NCI-H446 (cell line): ENCODE results near the gene RRBP1.
A peak's percentile ranks its signal among the peaks of the same experiment; 100 is the strongest.

Experiments used
- DNase-seq, 2 experiments: peaks; one replicate each; lab custom pipeline; 2025; lab: John Stamatoyannopoulos, UW

The RRBP1 gene

GRCh38 chr20:17622851-17623508 is 59.1 kb downstream of the RRBP1 start:
- DNase-seq, result no peak

DNA sequence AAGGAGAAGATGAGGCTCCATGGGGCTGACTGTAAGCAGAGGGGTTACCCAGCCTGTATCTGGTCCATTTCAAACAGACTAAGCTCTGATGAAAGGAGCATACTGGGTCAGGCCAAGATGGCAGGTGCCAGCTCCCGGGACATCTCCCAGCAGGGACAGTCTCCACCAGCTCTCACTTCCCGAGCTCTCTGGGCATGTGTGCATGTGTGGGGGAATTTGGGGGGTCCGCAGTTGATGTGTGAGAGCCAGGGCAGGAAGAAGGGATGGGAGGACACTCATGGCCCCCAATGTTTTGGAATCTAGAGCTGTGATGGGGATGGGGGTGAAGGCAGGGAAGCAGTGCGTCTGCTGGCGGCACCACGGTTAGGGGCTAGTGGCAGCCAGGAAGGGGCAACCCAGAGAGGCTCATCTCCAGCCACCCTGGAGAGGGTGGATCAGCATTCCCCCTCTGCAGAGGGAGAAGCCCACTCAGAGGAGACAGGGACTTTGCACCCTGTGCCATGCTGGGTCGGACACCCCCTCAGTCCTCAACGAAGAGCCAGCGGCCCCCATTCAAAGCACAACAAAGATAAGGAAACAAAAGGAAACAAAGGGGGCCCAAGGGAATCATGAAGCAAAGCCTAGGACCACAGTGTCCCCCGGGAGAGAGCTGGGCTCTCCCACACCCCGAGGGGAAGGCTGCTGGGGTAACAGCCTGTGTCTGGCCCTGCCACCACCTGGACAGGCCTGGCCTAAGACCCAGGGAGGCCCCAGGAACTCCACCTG is 59.8 kb downstream of the RRBP1 start:
- no peak for DNase-seq

GRCh38 chr20:17621229-17621968 is 60.6 kb downstream of the RRBP1 start:
- no peak for DNase-seq

DNA sequence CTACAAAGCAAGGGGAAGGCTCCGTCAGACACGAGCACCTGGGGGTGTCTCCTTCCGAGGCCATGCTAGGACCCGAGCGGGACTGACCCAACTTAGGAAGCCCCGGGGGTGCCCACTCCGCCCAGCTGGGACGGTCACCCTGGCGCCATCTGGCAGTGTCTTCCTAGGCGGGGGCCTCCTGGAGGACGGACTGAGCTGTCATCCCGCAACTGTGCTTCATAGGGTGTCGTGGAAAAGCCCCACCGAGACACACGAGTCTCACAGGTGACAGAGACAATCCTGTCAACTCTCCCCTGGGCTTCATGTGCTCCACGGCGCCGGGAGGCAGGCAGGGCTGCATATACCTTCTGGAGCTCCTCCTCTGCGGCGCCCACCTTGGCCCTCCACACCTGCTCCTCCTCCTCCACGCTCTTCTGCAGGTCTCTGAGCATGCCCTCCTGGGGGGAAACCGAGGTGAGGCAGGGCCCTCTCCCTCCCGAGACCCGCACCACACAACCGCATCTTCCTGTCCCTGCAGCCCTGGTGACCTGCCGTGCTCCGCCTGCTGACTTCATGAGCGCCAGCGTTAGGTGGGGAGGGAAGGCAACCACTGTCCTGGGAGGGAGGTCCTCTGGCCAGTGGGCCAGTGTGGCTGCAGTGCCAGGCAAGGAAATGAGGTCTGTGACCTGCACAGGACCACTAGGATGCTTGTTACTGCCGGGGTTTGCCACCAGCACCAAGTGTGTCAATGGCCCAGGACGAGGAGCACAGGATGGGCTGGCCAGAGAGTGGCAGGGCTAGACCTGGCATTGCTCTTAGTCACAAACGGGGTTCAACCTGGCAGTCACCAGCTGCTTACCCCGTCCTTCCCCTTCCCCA is 61.4 kb downstream of the RRBP1 start:
- DNase-seq, result no peak

- no peak for DNase-seq
These were observed 62.5 kb downstream of the RRBP1 start for GRCh38 chr20:17619351-17620093.

- no peak for DNase-seq
These were observed 63.4 kb downstream of the RRBP1 start for GRCh38 chr20:17618673-17619013.

DNA sequence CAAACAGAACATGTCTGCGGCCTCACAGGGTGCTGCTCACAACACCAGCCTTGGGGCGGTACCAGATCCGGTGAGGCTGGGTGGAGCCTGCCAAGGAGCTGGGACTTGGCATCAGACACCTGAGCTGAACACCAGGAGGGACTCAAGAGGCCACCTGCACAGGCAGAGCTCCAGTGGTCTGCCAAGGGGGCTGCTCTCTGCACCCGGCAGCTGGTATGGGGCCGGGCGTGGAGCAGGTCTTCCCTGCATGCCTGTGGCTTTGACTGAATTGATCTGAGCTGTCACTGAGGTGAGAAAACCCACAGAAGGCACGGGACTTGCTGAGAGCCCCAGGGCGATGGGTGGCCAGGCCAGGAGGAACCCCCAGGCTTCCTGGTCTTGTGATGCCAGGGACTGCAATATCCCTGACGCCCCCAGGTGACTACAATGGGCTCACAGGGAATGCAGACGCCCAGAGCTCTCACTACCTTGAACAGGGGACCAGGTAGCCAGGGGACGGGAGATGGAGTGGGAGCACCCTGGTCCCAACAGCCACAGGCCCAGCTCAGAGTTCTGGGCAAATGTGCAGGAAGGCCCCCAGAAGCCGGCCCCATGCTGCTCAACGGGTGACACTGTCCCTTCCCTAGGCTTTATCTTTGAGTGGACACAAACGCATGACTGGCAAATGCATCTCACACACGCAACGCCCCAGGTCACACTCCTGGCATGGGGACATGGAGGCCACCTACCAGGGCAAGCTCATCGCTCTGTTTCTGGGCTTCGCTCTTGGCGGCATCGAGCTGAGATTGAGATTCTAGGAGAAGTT is 64.0 kb downstream of the RRBP1 start:
- DNase-seq, result no peak

DNA sequence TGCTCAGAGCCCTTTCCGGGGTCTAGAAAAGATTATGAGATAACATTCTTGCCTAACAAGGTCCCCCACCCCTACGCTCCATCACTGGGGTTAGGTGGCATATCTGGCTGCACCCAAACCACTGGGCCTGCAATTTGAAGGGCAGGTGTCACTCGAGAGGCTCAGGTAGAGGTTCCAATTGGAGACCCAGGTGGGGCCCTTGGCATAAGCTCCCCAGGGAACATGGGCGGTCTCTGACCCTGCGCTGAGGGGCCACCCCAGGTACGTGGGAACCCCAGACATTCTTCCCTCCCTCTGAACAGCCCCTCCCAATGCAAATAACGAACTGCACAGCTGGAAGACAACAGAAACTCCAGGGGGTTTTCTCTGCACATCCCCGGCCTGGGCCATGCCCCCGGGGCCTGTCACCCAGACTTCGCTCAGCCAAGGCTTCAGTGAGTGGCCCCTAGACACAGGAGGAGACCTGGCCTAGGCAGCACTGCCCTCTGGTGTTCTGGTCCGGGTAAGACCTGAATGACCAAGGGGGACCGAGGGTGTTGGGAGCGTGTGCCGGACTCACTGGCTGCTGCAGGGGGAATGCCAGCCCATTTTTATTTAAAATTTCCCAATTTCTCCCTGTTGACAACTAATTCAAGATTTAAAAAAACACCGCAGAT is 64.7 kb downstream of the RRBP1 start:
- peak in 1 of 2 experiments; percentile 52 for DNase-seq

- no peak for DNase-seq
These were observed 65.4 kb downstream of the RRBP1 start for GRCh38 chr20:17616480-17617211.

DNA sequence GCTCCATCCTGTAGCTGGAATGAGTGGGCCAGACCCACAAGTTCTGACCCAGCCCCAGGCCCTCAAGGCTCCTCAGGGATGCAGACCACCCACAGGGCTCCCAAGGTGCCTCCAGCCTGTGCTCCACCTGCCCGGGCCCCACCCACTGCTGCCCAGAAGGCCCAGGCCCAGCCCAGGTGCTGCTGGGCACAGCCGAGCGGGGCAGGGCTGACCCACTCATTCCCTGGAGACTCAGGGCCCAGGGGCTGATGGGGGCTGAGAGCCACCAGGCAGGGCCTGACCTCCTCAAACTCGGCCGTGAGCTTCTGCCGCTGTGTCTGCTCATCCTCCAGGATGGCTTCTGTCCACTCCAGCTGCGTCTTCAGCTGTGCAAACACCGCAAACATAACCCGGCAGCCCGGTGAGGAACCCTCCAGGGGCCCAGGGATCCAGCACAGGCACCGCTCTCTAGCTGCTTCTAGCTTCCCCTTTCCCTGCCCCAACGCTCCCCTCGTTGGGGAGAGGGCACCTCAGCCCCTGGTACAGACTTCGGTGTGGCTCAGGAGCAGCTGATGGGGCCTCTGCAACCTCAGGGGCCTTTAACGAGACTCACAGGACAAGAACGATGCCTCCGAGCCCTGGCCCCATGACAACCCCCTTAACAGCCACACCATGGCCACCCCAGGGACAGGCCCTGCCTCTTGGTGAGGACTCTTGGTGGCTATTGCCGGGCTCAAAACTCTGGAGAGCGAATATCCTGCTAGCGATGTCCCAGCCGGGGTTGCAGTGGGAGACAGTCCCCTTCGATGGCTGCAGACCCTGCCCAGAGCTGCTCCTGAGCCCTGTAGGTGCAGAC is 66.2 kb downstream of the RRBP1 start:
- DNase-seq, result no peak

- no peak for DNase-seq
These were observed 67.0 kb downstream of the RRBP1 start for GRCh38 chr20:17614812-17615644.

- DNase-seq, result no peak
These were observed 67.7 kb downstream of the RRBP1 start for GRCh38 chr20:17614176-17614811.

GRCh38 chr20:17613328-17614175 is 68.5 kb downstream of the RRBP1 start:
- DNase-seq, result no peak

GRCh38 chr20:17612992-17613327 is 69.1 kb downstream of the RRBP1 start:
- DNase-seq, result no peak

- DNase-seq, result no peak
These were observed 69.6 kb downstream of the RRBP1 start for GRCh38 chr20:17612287-17612991.
